GM21367 (cell line): ENCODE results near the gene WNK1.

Source experiments
- ATAC-seq: cut with Tn5 transposase; IDR thresholded peaks from one replicate; pipeline ENCODE4 v1.9.1; 2021; ENCODE audit not compliant: unreplicated experiment

WNK1 gene

GRCh38 chr12:851913-852312 lies 99.5 kb downstream of the WNK1 start:
- no peak for ATAC-seq

- no peak for ATAC-seq
These were observed 100.5 kb downstream of the WNK1 start for GRCh38 chr12:852864-853263.

GRCh38 chr12:857611-858010 lies 105.2 kb downstream of the WNK1 start:
- ATAC-seq = no peak

GRCh38 chr12:862303-862911 lies 110.0 kb downstream of the WNK1 start:
- no peak for ATAC-seq

- no peak for ATAC-seq
These were observed 110.9 kb downstream of the WNK1 start for GRCh38 chr12:863285-863684.

GRCh38 chr12:865614-866013 lies 113.2 kb downstream of the WNK1 start:
- no peak for ATAC-seq

GRCh38 chr12:867905-868304 lies 115.5 kb downstream of the WNK1 start:
- no peak for ATAC-seq

GRCh38 chr12:868722-869121 lies 116.3 kb downstream of the WNK1 start:
- ATAC-seq = no peak

- ATAC-seq = no peak
These were observed 118.0 kb downstream of the WNK1 start for GRCh38 chr12:870378-870777.

- ATAC-seq = no peak
These were observed 121.6 kb downstream of the WNK1 start for GRCh38 chr12:873954-874353.

GRCh38 chr12:879641-880040 lies 127.3 kb downstream of the WNK1 start:
- no peak for ATAC-seq

- ATAC-seq = no peak
These were observed 128.3 kb downstream of the WNK1 start for GRCh38 chr12:880656-881055.

- ATAC-seq = no peak
These were observed 132.5 kb downstream of the WNK1 start for GRCh38 chr12:884746-885414.

GRCh38 chr12:885701-886100 lies 133.3 kb downstream of the WNK1 start:
- no peak for ATAC-seq

- no peak for ATAC-seq
These were observed 133.8 kb downstream of the WNK1 start for GRCh38 chr12:886206-886605.

- no peak for ATAC-seq
These were observed 141.8 kb downstream of the WNK1 start for GRCh38 chr12:894226-894625.

- ATAC-seq = no peak
These were observed 143.7 kb downstream of the WNK1 start for GRCh38 chr12:896031-896430.

- no peak for ATAC-seq
These were observed 145.0 kb downstream of the WNK1 start for GRCh38 chr12:897386-897785.

GRCh38 chr12:902581-902980 lies 150.2 kb downstream of the WNK1 start:
- ATAC-seq = no peak

GRCh38 chr12:903055-903454 lies 150.7 kb downstream of the WNK1 start:
- no peak for ATAC-seq

- ATAC-seq = no peak
These were observed 151.6 kb downstream of the WNK1 start for GRCh38 chr12:904010-904414.

GRCh38 chr12:905261-906031 lies 153.1 kb downstream of the WNK1 start:
- ATAC-seq = no peak
